HG03469 (cell line): ENCODE results near the gene FGF16.
"Not testable (repeated sequence)": the region's sequence is repeated elsewhere in the genome, so short reads cannot be mapped to it uniquely, and the experiment has no call there.

Experiments used
- ATAC-seq: cut with Tn5 transposase; IDR thresholded peaks from one replicate; pipeline ENCODE4 v1.9.1; 2021; ENCODE audit warnings: mild to moderate bottlenecking, moderate library complexity, moderate number of reproducible peaks; ENCODE audit not compliant: unreplicated experiment

FGF16 gene

DNA sequence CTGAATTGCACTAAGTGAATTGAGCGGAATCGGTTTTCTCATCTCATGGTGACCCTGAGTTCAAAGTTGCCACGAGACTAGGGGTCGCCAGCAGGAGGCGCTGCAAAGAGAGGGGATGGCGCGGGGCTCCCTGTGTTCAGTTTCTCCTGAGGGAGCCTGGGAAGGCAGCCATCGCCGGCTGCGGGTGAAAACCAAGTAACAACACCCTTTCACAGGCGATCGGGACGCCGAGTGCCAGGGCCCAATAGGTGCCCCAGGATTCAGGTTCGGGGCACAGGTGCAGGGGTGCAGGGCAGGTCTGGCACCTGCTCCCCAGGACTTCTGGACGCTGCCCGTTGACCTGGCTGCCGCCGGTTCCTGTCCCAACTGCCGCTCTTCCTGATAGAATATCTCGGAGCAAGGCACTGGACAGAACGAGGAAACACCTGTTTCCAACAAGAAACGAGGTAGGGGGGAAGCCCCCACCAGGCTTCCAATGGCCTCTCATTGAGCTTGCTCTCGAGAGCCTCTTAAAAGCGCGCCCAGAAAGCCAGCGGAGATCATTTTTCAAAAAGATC lies 1.1 kb upstream of the FGF16 start:
- no peak for ATAC-seq

DNA sequence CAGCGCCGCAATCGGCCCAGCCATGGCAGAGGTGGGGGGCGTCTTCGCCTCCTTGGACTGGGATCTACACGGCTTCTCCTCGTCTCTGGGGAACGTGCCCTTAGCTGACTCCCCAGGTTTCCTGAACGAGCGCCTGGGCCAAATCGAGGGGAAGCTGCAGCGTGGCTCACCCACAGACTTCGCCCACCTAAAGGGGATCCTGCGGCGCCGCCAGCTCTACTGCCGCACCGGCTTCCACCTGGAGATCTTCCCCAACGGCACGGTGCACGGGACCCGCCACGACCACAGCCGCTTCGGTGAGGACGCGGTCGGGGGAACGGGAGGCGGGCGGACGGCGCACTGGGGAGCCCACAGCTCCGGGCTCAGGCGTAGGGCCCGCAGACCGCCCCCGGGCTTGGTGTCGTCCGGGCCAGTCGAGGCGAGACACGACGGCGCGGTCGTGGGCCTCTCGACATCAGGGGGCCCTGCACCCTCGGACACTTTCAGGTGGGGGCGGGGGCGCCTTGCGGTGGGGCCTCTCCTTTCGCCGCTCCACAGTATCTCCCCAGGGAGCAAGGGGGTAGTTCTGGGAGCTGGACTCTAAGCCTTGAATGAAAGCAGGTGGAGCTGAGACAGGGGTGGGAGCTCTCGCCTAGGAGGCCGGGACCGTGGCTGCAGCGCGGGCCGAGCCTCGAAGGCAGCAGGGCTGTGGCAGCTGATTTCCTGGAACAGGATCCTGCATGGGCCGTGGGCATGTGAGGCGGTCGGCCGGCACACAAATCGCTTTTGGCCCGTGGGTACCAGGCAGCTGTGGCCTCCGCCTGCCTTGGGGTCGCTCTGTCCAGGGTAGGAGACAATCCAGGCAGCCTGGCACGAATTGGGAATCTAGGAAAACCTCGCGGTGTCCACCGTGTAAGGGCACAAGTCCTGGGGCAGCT lies 722 bp downstream of the FGF16 start:
- ATAC-seq: no peak

DNA sequence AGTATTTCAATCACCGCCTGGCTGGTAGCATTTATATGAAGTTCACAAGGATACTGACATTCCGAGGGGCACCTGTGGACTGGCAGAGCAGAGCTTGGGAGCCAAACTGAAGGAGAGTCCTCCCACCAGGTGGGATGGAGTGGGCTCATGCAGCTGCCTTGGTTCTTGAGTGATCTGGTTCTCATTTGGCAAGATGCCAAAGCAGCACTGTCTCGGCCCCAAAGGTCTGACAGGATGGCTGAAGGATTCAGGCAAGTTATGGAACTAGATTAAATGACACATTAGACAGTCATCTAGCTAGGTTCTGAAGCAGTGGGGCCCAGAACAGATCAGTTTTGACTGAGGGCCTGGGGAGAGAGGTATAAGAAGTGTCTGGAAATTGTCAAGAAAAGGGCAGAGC lies 3.2 kb downstream of the FGF16 start:
- no peak for ATAC-seq

DNA sequence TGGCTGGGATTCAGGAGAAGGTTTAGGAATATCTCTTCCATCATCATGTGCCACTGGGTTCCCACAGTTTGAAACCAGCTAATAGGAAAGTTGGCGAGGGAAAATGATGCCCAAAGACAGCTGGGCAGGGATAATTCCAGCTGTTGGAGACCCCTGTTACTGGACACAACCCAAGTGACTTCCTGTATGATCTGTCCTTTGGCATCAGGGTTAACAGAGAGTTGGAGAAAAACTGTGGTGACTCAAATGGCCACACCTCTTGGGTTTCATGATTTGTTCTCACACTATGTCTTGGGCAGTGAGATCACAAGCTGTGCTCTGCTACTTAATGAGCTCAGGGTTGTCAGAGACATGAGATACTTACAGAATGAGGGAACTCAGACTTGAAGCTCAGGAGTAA lies 3.8 kb downstream of the FGF16 start:
- ATAC-seq: no peak

DNA sequence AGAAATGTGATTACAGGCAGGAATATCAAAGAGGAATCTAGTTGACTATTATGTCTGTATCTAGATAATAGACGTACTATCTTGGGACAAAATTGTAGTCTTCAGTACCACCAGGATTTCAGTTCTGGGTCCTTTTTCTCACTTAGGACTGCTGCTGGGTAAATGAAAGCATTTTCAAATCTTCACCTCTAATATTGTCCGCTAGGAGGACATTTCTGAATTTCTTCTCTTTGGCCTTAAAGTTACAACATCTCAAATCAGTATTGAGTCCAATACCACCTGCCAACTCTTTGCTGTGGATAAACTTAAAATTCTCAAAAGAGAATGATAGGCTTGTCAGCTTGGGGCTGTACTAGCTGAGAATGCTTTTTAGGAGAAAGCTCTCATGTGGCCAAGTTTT lies 6.0 kb downstream of the FGF16 start:
- ATAC-seq: no peak

DNA sequence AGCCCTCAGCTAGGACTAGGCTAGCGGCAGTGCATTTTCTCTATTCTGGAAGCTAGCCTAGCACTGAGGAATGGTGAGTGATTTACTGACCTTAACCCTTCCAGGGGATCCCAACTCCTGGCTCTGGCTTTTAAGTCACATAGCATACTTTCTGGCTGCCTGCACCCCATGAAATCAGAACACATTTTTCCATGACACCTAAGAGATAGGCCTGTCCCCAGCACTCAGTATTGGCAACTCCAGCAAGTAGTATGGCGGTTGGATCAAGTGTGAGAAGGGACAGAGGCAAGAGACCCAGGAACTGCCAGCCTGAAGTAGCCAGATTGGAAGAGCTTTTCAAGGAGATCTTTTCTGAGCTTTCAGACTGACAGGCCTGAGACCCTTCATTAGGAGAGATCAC lies 8.2 kb downstream of the FGF16 start:
- ATAC-seq: no peak

DNA sequence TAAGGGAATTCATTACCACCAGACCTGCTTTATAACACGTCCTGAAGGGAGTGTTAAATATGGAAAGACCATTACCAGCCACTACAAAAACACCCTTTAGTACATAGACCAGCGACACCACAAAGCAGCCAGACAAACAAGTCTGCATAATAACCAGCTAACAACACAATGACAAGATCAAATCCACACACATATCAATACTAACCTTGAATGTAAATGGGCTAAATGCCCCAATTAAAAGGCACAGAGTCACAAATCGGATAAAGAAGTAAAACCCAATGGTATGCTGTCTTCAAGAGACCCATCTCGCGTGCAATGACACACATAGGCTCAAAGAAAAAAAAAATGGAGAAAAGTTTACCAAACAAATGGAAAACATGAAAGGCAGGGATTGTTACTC lies 36.9 kb downstream of the FGF16 start:
- no peak for ATAC-seq

DNA sequence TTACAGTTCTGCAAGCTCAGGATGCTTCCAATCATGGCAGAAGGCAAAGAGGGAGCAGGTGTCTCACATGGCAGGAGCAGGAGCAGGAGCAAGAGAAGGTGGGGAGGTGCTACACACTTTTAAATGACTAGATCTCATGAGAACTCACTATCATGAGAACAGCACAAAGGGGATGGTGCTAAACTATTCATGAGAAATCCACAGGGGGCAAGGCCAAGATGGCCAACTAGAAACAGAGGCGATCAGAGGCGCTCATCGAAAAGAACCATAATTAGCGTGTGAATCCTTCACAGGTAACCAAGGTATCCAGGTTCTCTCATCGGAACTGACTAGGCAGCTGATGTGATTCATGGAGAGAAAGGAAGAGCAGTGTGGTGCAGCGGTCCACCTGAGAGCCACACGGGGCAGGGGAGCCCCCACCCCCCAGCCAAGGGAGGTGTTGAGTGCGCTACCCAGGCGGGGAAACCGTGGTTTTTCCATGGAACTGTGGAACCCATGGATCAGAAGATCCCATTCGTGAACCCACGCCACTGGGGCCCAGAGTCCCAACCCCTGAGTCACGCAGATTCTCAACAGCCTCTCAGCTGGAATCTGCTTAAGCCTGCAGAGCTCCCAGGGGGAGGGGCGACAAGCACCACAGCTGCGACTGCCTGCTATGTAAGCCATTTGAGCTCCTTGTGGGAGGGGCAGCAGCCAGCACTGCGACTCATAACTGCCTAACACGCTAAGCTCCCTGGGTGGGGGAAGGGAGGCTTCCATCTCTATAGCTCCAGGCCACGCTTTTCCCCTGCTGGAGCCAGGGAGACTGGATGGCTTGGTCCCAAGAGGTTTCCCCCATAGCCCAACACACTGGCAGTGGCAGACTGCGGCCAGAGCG lies 46.7 kb downstream of the FGF16 start:
- ATAC-seq: no peak

DNA sequence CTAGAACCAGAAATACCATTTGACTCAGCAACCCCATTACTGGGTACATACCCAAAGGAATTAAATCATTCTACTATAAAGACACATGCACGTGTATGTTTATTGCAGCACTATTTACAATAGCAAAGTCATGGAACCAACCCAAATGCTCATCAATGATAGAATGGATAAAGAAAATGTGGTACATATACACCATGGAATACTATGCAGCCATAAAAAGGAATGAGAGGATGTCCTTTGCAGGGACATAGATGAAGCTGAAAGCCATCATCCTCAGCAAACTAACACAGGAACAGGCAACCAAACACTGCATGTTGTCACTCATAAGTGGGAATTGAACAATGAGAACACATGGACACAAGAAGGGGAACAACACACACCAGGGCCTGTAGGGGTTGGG lies 53.0 kb downstream of the FGF16 start:
- not testable (repeated sequence) for ATAC-seq

DNA sequence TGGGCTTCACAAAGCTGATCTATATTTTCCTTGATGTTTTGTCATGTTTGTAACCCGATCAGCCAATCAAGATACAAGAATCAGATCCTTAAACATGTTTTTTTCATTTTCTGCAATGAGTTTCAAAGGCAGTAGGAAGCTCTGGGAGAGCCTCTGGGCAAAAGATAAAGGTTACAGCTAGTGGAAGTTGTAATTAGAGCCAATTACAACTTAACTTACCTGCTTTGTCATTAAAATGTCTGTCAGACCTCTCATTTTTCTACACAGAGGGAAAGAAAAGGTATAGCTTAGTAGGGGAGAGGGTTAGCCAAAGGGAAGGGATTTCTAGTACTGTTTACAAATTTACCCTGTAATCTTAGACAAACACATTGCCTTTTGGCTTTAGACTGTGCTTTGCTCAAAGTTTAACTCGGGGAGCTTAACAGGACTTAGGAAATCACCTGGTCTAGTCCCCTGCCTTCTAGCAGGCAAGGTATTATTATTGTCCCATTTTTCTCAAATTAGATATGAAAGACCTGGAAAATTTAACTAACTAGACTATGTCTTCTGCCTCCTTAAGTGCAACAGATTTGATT lies 55.8 kb downstream of the FGF16 start:
- no peak for ATAC-seq

DNA sequence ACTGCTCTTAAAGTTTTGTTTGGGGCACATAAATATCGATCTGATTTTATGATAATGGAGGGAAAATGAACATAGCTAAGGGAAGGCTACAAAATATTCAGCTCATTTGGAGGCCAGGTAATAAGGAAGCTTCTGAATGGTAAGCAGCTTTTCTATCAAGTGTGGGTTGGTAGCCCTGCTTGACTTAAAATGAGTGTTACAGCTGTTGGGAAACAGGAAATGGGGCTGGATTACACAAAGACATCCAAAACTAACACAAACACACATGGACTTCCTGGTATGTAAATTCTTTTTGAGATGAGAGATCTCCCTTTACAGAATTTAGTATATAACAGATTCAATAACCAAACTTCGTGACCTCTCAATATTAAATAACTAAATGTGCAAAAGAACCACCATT lies 58.0 kb downstream of the FGF16 start:
- ATAC-seq: no peak
